ENCODE measurements around the gene AFF3. TPM values are rescaled to one million over a fixed set of nuclear protein-coding genes. Genes with fewer than 3 reads are reported as not detected.

The AFF3 gene
- total and polyA plus RNA-seq, 2 of the 4 experiments (the other 2 are of a cell fraction), result 12.9 to 14.3 TPM

DNA sequence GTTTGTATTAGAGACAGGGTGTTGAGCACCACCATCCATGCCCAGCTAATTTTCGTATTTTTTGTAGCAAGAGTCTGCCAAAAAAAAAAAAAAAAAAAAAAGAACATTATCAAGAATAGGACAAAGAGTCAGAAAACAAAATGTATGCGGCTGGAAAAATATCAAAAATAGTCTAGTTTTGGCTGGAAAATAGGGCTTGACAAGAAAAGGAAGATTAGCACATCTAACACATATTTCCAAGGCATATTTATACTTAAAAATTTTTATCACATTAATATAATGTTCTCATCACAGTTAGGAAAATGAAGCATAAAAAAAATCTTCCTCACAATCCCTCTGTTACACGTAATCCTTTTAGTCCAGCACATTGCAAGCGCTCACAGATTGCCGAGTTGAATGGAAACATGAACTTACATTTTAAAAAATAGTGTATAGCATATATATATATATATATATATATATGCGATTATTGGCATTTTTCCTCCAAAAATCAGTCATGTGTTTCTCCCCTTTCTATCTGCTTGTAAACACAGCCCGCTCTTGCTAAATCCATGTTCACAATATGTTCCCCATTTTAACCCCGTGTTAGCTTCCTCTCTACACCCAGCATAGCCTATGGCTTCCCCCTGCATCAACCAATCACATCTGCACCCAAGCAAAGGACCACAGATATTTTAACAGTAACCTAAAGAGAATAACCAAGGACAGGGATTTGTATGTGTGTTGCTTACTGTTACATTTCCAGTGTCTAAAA lies 183.0 kb downstream of the AFF3 start:
- CTCF ChIA-PET, result no interaction called here
- TF ChIP-seq RCOR1 (IDR thresholded peaks at IDR 0.05; ENCODE audit: insufficient replicate concordance, low read length), result no peak
- Histone ChIP-seq H3K14ac (replicated peaks; ENCODE audit: low read depth, low read length) (no peak overlapping the region), H4K20me1 (ENCODE audit: insufficient read depth, low read length) (no peaks in the 10 kb centered on the region), H2BK15ac (ENCODE audit: low read depth, low read length) (no peak overlapping the region), H3K27ac (ENCODE audit: insufficient read depth, low read length) (peak overlapping the region; percentile 71; the same call in 1 of the 2 replicates), H2BK5ac (ENCODE audit: low read depth, low read length, poor library complexity, severe bottlenecking) (peak overlapping the region; percentile 1), H3K18ac (ENCODE audit: low read depth, low read length) (peak overlapping the region; percentile 51), H2BK120ac (ENCODE audit: low read depth, low read length) (no peak overlapping the region), H3K4me1 (ENCODE audit: control insufficient read depth, insufficient read depth, low read length) (peaks cover 17% of the 10 kb centered on the region), H3K36me3 (ENCODE audit: control insufficient read depth, insufficient read depth, low read length) (peaks cover 3% of the 10 kb centered on the region), H3K23ac (ENCODE audit: low read depth, low read length) (peak overlapping the region; percentile 37; the same call in 1 of the 2 replicates), H3K9ac (ENCODE audit: low read depth, low read length) (peak overlapping the region; percentile 10; the same call in 1 of the 2 replicates), H3K4me3 (ENCODE audit: insufficient read depth, low read depth, low read length) (no peak overlapping the region), H3K4ac (ENCODE audit: low read depth, low read length) (no peak overlapping the region), H2AFZ (replicated peaks; ENCODE audit: low read length, poor library complexity) (no peak overlapping the region), H4K8ac (ENCODE audit: low read depth in 2 of 2, low read length in 2 of 2) (peak overlapping the region in 1 of 2 experiments; percentile 35; a peak in 2 of 4 replicates), H2AK9ac (replicated peaks; ENCODE audit: low read depth, low read length, poor library complexity) (no peak overlapping the region), H3K79me1 (ENCODE audit: low read depth in 1 of 2, low read length in 2 of 2) (peaks cover 15 to 39% of the 10 kb centered on the region in 2 experiments), H3K27me3 (ENCODE audit: control insufficient read depth, insufficient read depth, low read length) (no peaks in the 10 kb centered on the region), H2BK20ac (ENCODE audit: low read depth, low read length) (no peak overlapping the region), H3K56ac (ENCODE audit: extremely low read depth, insufficient read depth, low read length) (no peak overlapping the region), H3K9me3 (ENCODE audit: control insufficient read depth, insufficient read depth, low read length) (no peaks in the 10 kb centered on the region), H2AK5ac (ENCODE audit: low read depth, low read length) (no peak overlapping the region), H3K9me1 (ENCODE audit: insufficient read depth, low read length) (peaks cover 16% of the 10 kb centered on the region), H4K91ac (ENCODE audit: insufficient read depth, low read depth, low read length) (peak overlapping the region; percentile 31; the same call in 1 of the 2 replicates), H4K5ac (ENCODE audit: low read depth, low read length) (peak overlapping the region; percentile 93), H3K4me2 (ENCODE audit: low read depth, low read length) (no peak overlapping the region)
- DNase-seq (no peak), ATAC-seq (ENCODE audit: low read depth) (no peak)
- dilution Hi-C loops (cut with HindIII; ENCODE audit: low sequenced_read_pairs, unreplicated experiment), result no loop called here
- in situ Hi-C loops (cut with MboI; ENCODE audit: low sequenced_read_pairs), result no loop called here
- WGBS, 2 experiments (ENCODE audit: extremely low coverage in 2 of 2, insufficient read length in 1 of 2), result no CpG with 5 or more reads among the region's 8 CpGs
- intact Hi-C loops (cut with micrococcal nuclease), result no loop called here
- POLR2A ChIA-PET (ENCODE audit: unreplicated experiment), result no interaction called here
- no TSS peak for BruUV-seq (replicated peaks)

Data from IMR-90 (cell line).